HEK293 (cell line): ENCODE measurements around the gene ZFHX3.

Source experiments
- HOXA7 ChIP-seq: sonication (generic); formaldehyde crosslinking; IDR thresholded peaks from 2 replicates; pipeline ENCODE4 v1.8.1; 2022; ENCODE audit warnings: missing genetic modification reagents, borderline replicate concordance
- YY1 ChIP-seq: fragments of 450-650 bp; formaldehyde crosslinking; IDR thresholded peaks from 2 replicates; pipeline ENCODE4 v1.5.1; 2018; ENCODE audit warnings: missing biosample characterization, missing genetic modification characterization
- ZBTB7A ChIP-seq: fragments of 450-650 bp; formaldehyde crosslinking; IDR thresholded peaks from 2 replicates; pipeline ENCODE4 v1.5.1; 2016; ENCODE audit warnings: low read depth, missing biosample characterization, missing genetic modification characterization
- ZNF112 ChIP-seq: fragments of 450-650 bp; formaldehyde crosslinking; IDR thresholded peaks from 2 replicates; pipeline ENCODE4 v1.5.0; 2017; ENCODE audit warnings: missing biosample characterization, missing genetic modification characterization
- ZNF19 ChIP-seq: fragments of 450-650 bp; formaldehyde crosslinking; IDR thresholded peaks from 2 replicates; pipeline ENCODE4; 2016; ENCODE audit warnings: missing biosample characterization, missing genetic modification characterization, low read depth
- ZNF311 ChIP-seq: fragments of 450-650 bp; formaldehyde crosslinking; IDR thresholded peaks from 2 replicates; pipeline ENCODE4 v1.5.1; 2017; ENCODE audit warnings: missing biosample characterization, missing genetic modification characterization, borderline replicate concordance
- ZNF335 ChIP-seq: fragments of 450-650 bp; formaldehyde crosslinking; conservative IDR thresholded peaks from 2 replicates; pipeline ENCODE4 v1.5.1; 2016; ENCODE audit warnings: missing biosample characterization, missing genetic modification characterization
- ZSCAN30 ChIP-seq: fragments of 450-650 bp; IDR thresholded peaks from 2 replicates; pipeline ENCODE4 v1.5.1; 2018; ENCODE audit warnings: missing biosample characterization, mild to moderate bottlenecking, missing genetic modification characterization, moderate library complexity
- TF ChIP-seq, protein P1 (sequence below): fragments of 450-650 bp; formaldehyde crosslinking; IDR thresholded peaks from 2 replicates; pipeline ENCODE4 v1.5.1; 2016; ENCODE audit warnings: missing biosample characterization, missing genetic modification characterization
- TF ChIP-seq, protein P2 (sequence below): fragments of 450-650 bp; formaldehyde crosslinking; IDR thresholded peaks from 2 replicates; pipeline ENCODE4 v1.5.1; 2016; ENCODE audit warnings: missing biosample characterization, missing genetic modification characterization
- TF ChIP-seq, protein P3 (sequence below): fragments of 450-650 bp; formaldehyde crosslinking; IDR thresholded peaks from 2 replicates; pipeline ENCODE4 v1.5.1; 2017; ENCODE audit warnings: missing biosample characterization, missing genetic modification characterization
- TF ChIP-seq, protein P4 (sequence below): sonication (generic); formaldehyde crosslinking; IDR thresholded peaks from 2 replicates; pipeline ENCODE4 v1.8.1; 2022; ENCODE audit warnings: mild to moderate bottlenecking, moderate library complexity, missing genetic modification reagents
- TF ChIP-seq, protein P5 (sequence below): fragments of 450-650 bp; formaldehyde crosslinking; IDR thresholded peaks from 2 replicates; pipeline ENCODE4 v1.5.1; 2016; ENCODE audit warnings: missing biosample characterization, missing genetic modification characterization

DNA sequence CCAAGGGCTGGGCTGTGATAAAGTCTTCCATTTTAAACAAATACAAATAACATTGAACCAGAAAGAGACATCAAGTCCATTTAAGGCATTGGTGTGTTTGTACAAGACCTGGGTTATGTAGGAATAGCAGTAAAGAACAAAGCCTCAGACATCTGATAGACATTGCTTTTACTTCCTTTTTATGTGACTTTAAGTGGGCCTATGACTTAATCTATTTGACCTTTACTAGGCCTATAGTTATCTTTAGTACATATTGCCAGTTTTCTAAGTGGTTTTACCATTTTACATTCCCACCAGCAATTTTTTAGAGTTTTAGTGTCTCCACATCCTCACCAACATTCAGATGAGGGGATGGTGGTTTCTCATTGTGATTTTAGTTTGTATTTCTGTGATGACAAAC, 298.8 kb downstream of the ZFHX3 start:
- TF ChIP-seq, protein P1, sequence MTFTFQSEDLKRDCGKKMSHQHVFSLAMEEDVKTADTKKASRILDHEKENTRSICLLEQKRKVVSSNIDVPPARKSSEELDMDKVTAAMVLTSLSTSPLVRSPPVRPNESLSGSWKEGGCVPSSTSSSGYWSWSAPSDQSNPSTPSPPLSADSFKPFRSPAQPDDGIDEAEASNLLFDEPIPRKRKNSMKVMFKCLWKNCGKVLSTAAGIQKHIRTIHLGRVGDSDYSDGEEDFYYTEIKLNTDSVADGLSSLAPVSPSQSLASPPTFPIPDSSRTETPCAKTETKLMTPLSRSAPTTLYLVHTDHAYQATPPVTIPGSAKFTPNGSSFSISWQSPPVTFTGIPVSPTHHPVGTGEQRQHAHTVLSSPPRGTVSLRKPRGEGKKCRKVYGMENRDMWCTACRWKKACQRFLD: no peak
- TF ChIP-seq ZNF335 (no peak), ZSCAN30 (tag by site-specific recombination) (no peak), HOXA7 (CRISPR knock-in tag) (no peak), ZNF112 (tag by site-specific recombination) (no peak), ZNF19 (tag by site-specific recombination) (no peak), YY1 (tag by site-specific recombination) (no peak), ZNF311 (tag by site-specific recombination) (no peak), ZBTB7A (no peak)
- TF ChIP-seq, protein P2, sequence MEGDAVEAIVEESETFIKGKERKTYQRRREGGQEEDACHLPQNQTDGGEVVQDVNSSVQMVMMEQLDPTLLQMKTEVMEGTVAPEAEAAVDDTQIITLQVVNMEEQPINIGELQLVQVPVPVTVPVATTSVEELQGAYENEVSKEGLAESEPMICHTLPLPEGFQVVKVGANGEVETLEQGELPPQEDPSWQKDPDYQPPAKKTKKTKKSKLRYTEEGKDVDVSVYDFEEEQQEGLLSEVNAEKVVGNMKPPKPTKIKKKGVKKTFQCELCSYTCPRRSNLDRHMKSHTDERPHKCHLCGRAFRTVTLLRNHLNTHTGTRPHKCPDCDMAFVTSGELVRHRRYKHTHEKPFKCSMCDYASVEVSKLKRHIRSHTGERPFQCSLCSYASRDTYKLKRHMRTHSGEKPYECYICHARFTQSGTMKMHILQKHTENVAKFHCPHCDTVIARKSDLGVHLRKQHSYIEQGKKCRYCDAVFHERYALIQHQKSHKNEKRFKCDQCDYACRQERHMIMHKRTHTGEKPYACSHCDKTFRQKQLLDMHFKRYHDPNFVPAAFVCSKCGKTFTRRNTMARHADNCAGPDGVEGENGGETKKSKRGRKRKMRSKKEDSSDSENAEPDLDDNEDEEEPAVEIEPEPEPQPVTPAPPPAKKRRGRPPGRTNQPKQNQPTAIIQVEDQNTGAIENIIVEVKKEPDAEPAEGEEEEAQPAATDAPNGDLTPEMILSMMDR (tag by site-specific recombination): no peak
- TF ChIP-seq, protein P3, sequence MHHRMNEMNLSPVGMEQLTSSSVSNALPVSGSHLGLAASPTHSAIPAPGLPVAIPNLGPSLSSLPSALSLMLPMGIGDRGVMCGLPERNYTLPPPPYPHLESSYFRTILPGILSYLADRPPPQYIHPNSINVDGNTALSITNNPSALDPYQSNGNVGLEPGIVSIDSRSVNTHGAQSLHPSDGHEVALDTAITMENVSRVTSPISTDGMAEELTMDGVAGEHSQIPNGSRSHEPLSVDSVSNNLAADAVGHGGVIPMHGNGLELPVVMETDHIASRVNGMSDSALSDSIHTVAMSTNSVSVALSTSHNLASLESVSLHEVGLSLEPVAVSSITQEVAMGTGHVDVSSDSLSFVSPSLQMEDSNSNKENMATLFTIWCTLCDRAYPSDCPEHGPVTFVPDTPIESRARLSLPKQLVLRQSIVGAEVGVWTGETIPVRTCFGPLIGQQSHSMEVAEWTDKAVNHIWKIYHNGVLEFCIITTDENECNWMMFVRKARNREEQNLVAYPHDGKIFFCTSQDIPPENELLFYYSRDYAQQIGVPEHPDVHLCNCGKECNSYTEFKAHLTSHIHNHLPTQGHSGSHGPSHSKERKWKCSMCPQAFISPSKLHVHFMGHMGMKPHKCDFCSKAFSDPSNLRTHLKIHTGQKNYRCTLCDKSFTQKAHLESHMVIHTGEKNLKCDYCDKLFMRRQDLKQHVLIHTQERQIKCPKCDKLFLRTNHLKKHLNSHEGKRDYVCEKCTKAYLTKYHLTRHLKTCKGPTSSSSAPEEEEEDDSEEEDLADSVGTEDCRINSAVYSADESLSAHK (tag by site-specific recombination): no peak
- TF ChIP-seq, protein P4, sequence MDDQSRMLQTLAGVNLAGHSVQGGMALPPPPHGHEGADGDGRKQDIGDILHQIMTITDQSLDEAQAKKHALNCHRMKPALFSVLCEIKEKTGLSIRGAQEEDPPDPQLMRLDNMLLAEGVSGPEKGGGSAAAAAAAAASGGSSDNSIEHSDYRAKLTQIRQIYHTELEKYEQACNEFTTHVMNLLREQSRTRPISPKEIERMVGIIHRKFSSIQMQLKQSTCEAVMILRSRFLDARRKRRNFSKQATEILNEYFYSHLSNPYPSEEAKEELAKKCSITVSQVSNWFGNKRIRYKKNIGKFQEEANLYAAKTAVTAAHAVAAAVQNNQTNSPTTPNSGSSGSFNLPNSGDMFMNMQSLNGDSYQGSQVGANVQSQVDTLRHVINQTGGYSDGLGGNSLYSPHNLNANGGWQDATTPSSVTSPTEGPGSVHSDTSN: no peak
- TF ChIP-seq, protein P5, sequence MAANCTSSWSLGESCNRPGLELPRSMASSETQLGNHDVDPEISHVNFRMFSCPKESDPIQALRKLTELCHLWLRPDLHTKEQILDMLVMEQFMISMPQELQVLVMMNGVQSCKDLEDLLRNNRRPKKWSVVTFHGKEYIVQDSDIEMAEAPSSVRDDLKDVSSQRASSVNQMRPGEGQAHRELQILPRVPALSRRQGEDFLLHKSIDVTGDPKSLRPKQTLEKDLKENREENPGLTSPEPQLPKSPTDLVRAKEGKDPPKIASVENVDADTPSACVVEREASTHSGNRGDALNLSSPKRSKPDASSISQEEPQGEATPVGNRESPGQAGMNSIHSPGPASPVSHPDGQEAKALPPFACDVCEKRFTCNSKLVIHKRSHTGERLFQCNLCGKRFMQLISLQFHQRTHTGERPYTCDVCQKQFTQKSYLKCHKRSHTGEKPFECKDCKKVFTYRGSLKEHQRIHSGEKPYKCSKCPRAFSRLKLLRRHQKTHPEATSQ (tag by site-specific recombination): no peak
